Activated CD8-positive, alpha-beta memory T cell treated with anti-CD3 and anti-CD28 coated beads, Interleukin-2, amount 50 U/mL, for 1 hour (primary cell): Measurements from ENCODE around the gene DENND1B.

Experiments
- DNase-seq: peaks from one replicate; pipeline ENCODE4 v3.0.0-alpha.2; 2020; ENCODE audit errors: extremely low read depth

Gene DENND1B, protein sequence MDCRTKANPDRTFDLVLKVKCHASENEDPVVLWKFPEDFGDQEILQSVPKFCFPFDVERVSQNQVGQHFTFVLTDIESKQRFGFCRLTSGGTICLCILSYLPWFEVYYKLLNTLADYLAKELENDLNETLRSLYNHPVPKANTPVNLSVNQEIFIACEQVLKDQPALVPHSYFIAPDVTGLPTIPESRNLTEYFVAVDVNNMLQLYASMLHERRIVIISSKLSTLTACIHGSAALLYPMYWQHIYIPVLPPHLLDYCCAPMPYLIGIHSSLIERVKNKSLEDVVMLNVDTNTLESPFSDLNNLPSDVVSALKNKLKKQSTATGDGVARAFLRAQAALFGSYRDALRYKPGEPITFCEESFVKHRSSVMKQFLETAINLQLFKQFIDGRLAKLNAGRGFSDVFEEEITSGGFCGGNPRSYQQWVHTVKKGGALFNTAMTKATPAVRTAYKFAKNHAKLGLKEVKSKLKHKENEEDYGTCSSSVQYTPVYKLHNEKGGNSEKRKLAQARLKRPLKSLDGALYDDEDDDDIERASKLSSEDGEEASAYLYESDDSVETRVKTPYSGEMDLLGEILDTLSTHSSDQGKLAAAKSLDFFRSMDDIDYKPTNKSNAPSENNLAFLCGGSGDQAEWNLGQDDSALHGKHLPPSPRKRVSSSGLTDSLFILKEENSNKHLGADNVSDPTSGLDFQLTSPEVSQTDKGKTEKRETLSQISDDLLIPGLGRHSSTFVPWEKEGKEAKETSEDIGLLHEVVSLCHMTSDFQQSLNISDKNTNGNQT

GRCh38 chr1:197775282-197776262, at the start of gene DENND1B:
TSS of gene DENND1B (minus strand) at chr1:197775480. CDS start at chr1:197775155, 325 bp downstream.
- DNase-seq, result peak; percentile 35

GRCh38 chr1:197814306-197814705, 39.0 kb upstream of the DENND1B start:
- no peak for DNase-seq

GRCh38 chr1:197813741-197814140, 38.5 kb upstream of the DENND1B start:
- no peak for DNase-seq

GRCh38 chr1:197811769-197812168, 36.5 kb upstream of the DENND1B start:
- no peak for DNase-seq

DNA sequence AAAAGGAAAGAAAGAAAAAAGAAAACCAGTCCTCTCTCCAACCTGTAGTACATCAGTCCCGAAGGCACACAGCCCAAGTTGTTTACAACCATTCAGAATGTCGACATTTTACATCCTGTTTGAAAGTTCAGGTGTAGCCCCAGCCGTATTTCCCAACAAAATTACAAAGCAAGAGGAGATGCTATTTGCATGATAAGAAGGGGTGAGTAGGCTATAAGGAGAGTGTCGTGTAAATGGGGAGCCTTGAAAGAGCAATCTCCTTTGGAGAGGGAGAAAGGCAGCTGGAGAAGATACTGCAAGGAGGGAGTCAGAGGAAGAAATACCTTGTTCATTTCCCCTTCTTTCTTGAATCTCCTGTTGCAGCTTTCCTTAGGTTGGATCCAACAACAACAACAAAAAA, 35.5 kb upstream of the DENND1B start:
- DNase-seq, result no peak

DNA sequence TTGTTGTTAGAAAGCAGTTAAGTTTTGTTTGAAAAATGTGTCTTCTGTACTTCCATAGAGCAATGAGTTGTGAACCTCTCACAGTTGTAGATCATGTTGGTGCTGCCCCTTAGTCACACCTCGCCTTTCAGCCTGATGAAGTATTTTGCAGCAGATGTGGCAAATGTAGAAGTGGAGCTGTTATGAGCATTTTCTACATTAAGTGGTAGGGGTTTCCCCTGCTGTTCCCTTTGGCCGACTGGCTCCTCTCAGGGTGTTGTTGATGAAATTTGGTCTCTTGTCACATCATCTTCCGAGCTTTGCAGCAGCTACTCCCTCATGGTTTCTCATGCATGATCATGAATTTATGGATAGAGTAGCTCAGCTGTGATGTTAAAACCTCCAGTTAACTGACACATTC, 33.6 kb upstream of the DENND1B start:
- DNase-seq, result no peak

GRCh38 chr1:197807739-197808453, 32.6 kb upstream of the DENND1B start:
- no peak for DNase-seq

DNA sequence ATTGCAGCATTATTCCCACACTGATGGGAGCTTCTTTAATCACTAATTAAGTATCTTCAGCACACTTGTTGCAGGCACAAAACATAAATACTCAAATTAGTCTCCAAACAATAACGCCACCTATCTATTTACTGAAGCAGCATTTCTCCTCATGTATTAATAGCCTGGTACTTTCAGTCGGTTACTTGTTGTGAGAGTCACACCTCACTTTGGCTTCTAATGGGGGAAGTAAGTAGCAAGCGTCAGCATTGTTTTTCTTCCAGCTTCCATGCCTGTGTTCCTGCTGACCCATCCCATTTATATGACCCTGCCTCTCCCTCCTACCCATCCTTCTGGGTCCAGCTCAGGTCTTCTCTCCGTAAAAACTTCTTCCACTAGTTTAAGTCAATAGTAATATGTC, 31.9 kb upstream of the DENND1B start:
- DNase-seq, result no peak

GRCh38 chr1:197806718-197807117, 31.4 kb upstream of the DENND1B start:
- no peak for DNase-seq

DNA sequence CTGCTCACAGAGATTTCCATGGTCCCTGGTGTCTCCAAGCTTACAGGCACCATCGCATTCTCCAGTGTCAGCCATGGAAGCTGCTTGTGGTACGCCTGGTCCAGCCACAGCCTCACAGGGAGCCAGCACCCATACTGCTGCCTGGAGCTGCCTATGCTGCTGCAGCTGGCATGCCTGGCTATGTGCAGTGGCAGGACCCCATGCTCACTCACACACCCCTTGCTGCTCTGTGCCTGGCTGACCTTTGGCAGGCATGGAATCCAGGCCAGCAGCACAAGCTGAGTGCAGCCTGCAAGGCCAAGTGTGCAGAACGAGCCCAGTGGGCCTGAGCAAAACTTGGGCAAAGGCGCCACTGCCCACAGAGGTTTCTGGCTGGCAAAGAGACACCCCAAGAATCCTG, 26.4 kb upstream of the DENND1B start:
- no peak for DNase-seq

- DNase-seq, result no peak
Observed at GRCh38 chr1:197801111-197801482, 25.8 kb upstream of the DENND1B start.

DNA sequence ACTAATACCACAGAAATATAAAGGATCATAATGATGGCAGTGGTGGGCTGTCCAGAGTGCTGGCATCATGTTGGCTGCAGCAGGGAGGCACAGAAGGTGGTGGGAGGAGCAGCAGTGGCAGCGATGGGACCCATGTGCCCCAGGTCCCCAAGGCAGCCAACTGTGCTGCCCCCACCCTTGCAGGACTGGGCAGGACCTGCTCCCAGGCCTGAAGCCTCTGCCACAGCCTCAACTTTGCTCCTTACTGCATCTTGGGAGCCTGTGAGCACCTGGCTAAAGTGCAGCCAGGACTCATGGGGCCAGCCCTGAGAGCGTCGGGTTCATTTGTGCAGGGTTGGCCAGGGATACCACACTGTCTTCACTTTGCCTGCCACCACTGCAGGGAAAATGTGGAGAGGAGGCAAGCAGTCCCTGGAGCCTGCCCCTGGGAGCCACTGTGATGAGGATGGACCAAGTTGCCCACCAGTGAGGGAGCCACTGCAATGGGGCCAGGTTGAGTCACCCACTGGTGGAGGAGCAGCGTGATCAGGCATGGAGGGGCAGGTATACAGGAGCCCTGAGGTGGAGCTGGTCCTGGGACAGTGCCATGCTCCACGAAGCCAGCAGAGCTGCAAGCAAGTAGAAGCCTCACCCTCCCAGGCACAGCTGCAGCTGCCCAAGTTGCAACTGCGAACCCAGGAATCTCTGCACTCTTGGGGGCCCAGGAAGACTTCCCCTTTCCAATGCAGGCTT, 25.3 kb upstream of the DENND1B start:
- DNase-seq, result no peak

DNA sequence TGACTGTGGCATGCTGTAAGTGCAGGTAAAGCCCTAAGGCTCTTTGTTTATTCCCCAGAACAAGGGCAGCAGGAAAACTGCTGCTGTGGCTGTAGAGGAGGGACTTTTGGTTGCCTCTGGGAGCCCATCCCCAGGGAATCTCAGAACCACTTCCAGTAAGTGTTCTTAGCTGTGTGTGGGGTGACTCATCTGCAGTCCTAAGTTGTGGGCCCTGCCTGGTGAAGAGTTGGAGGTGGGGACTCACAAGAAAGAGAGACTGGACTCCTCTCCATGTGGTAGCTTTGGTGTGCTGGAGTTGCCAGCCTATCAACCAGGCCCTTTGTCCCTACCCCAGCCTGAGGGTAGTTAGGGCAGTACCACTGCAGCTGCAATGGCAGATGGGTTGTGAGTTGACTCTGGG, 24.0 kb upstream of the DENND1B start:
- no peak for DNase-seq

- no peak for DNase-seq
Observed at GRCh38 chr1:197798492-197798891, 23.2 kb upstream of the DENND1B start.

DNA sequence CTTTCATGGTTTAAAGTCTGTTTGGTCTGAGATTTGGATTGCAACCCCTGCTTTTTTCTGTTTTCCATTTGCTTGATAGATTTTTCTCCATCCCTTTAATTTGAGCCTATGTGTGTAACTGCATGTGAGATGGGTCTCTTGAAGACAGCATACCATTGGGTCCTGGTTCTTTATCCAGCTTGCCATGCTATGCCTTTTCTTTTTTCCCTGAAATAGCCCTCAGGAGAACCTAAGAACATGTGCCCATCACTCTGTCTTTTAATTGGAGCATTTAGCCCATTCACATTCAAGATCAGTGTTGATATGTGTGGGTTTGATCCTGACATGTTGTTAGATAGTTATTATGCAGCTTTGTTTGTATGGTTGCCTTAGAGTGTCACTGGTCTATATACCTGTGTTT, 21.7 kb upstream of the DENND1B start:
- no peak for DNase-seq

DNA sequence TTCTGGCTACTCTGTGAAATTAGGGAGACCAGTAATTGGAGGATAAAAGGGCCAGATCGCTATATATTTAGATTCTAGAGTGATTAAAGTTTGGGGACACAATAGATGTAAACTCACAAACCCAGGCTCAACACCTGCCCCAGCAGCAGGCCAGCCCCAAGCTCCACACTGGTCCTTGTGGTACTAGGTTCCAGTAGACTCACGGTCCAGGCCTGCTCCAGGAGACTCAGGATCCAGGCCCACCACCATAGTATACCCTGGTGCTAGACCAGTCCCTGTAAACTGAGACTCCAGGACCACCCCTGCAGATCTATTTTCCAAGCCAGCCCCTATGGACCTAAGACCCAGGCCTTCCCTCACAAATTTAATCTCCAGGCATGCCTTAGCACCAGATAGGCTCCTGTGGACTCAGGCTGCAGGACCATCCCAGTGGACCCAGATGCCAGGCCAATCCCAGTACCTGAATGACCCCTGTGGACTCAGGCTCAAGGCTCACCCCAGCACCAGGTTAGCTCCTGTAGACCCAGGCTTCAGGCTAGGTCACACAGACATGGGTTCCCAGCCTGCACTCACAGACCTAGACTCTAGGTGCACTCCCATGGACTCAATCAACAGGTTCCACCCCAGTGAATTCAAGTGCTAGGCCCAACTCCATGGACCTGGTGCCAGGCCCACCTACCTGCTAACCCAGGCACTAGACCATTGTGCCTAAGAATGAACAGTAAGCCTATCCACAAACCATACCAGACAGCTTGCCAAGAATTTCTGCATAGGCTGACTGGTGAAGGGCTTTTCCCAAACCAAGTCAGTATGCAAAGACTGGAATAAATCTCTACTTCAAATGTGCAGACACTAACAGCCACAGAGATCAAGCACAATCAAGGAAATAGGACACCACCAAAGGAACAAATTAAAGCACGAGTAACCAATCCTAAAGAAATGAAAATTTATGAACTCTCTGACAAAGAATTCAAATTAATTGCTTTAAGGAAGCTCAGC, 13.8 kb upstream of the DENND1B start:
- DNase-seq, result no peak

DNA sequence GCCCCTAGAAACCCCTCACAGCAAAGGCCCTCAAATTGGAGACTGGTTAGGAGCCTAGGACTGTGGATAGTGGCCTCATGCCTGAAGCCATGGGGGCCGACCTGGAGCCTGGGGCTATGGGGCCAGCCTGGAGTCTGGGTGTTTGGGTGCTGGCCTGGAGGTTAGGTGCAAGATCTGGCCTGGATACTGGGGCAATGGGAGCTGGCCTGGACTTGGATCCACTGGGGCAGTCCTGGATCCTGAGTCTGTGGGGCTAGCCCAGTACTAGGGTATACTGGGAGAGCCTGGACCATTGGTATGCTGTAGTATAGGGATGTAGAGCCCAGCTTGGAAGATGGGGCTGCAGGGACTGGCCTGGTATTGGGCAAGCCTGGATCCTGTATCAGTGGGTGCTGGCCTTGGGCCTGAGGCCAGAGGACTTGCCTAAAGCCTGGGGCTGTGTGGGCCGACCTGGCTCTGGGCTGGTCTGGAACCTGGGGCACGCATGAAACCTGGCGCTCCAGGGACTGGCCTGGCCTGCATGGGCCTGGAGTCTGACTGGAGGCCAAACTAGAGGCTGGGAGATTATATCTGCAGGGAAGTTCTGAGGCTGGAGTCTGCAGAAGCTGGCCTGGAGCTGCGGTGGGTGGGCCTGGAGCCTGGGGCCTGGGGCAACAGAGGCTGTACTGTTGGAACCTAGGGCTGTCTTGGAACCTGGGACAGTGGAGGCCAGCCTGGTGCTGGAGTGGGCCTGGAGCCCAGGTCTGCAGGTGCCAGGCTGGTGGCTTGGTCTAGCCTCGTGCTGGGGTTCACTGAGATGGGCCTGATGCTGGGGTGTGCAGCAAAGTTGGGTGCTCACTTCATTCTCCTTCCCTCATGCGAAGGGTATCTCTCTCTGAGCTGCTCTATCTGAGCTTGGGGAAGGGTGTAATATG, 12.6 kb upstream of the DENND1B start:
- DNase-seq, result no peak

DNA sequence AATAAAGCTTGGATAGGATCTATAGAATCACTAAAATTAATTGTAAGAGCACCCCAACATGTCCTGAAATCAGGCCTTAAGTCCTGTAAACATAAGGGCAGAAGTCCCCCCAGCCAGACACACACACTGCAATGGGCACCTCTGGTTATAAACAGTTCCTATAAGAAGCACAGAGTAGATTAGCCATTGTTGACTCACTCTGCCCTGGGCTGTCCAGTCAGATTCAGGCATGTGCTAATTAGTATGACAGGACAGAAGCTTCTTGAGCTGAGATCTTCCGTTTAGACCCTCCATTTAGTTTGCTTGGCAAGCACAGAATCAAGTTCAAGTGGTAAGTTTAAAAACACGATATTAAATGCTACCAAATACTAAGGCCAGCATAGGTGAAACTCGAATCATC, 11.8 kb upstream of the DENND1B start:
- no peak for DNase-seq
